ENCODE data around the gene DUSP5. TPM values are rescaled to one million over a fixed set of nuclear protein-coding genes. Genes with fewer than 3 reads are reported as not detected.

Gene DUSP5
- total RNA-seq, 2 experiments from 2014 or later = 64.3 to 66.2 TPM

- intact Hi-C loops (cut with DNase I, micrococcal nuclease) = loop anchor here (1.0 to 10.0 kb wide), 9 partner anchors 44 to 664 kb away; no protein-coding TSS in a partner anchor
- Histone ChIP-seq H3K4me1 (ENCODE audit: insufficient read depth, low read length) (no peaks in the 10 kb centered on the region), H3K9me3 (ENCODE audit: control insufficient read depth in 1 of 2, insufficient read depth in 1 of 2, low read length in 2 of 2) (no peaks in the 10 kb centered on the region), H3K4me3 (ENCODE audit: low read length) (no peak overlapping the region), H3K27ac (ENCODE audit: low read depth in 1 of 2, low read length in 2 of 2) (no peak overlapping the region), H3K36me3 (ENCODE audit: insufficient read depth, low read length) (no peaks in the 10 kb centered on the region), H3K27me3 (ENCODE audit: control insufficient read depth in 1 of 2, insufficient read depth in 2 of 2, low read length in 2 of 2) (peaks cover 0 to 3% of the 10 kb centered on the region in 2 experiments)
- Mint-ChIP-seq H3K4me3 (no peak overlapping the region), H3K27ac (no peak overlapping the region), H3K36me3 (ENCODE audit: low read depth) (no peaks in the 10 kb centered on the region), H3K27me3 (peaks cover 17% of the 10 kb centered on the region), H3K9me3 (no peaks in the 10 kb centered on the region), H3K4me1 (ENCODE audit: low read depth) (peaks cover 6% of the 10 kb centered on the region)
- no peak for ATAC-seq (ENCODE audit: poor library complexity)
- TF ChIP-seq CTCF (IDR thresholded peaks at IDR 0.05) = no peak
- DNase-seq = no peak
- POLR2A ChIA-PET = interaction anchor here (0.6 to 1.8 kb wide), 4 partner anchors 44 to 242 kb away, joined by 3 to 10 read pairs (median 4); partner anchors contain the start of gene SMNDC1
- CTCF ChIA-PET = interaction anchor here (0.8 to 2.1 kb wide), 6 partner anchors 48 to 245 kb away, joined by 3 to 21 read pairs (median 4); partner anchors contain the start of gene SMNDC1
These were observed 48.9 kb downstream of the DUSP5 start for GRCh38 chr10:110546499-110547110.

GRCh38 chr10:110547139-110547761 lies 49.5 kb downstream of the DUSP5 start:
- Mint-ChIP-seq H3K9me3 (no peaks in the 10 kb centered on the region), H3K4me1 (ENCODE audit: low read depth) (peaks cover 6% of the 10 kb centered on the region), H3K27me3 (peaks cover 21% of the 10 kb centered on the region), H3K27ac (no peak overlapping the region), H3K4me3 (no peak overlapping the region), H3K36me3 (ENCODE audit: low read depth) (no peaks in the 10 kb centered on the region)
- Histone ChIP-seq H3K27me3 (ENCODE audit: control insufficient read depth in 1 of 2, insufficient read depth in 2 of 2, low read length in 2 of 2) (peaks cover 0 to 10% of the 10 kb centered on the region in 2 experiments), H3K27ac (ENCODE audit: low read depth in 1 of 2, low read length in 2 of 2) (no peak overlapping the region), H3K4me1 (ENCODE audit: insufficient read depth, low read length) (no peaks in the 10 kb centered on the region), H3K36me3 (ENCODE audit: insufficient read depth, low read length) (no peaks in the 10 kb centered on the region), H3K9me3 (ENCODE audit: control insufficient read depth in 1 of 2, insufficient read depth in 1 of 2, low read length in 2 of 2) (no peaks in the 10 kb centered on the region), H3K4me3 (ENCODE audit: low read length) (no peak overlapping the region)
- DNase-seq (peak in 3 of 14 experiments; percentile 77 to 79 (median 78)), ATAC-seq (ENCODE audit: poor library complexity) (peak; percentile 80)
- intact Hi-C loops (cut with DNase I, micrococcal nuclease) = loop anchor here (1.0 to 10.0 kb wide), 9 partner anchors 45 to 665 kb away; no protein-coding TSS in a partner anchor
- ChIA-PET CTCF (interaction anchor here (0.8 to 2.1 kb wide), 6 partner anchors 48 to 246 kb away, joined by 3 to 21 read pairs (median 4); partner anchors contain the start of gene SMNDC1), POLR2A (interaction anchor here (0.6 to 3.3 kb wide), 5 partner anchors 44 to 243 kb away, joined by 3 to 11 read pairs (median 4); partner anchors contain the start of gene SMNDC1)
- TF ChIP-seq CTCF (IDR thresholded peaks at IDR 0.05) = peak; percentile 92

GRCh38 chr10:110548002-110548401 lies 50.3 kb downstream of the DUSP5 start:
- ChIA-PET CTCF (interaction anchor here (1.7 to 2.7 kb wide), 3 partner anchors 194 to 242 kb away, joined by 5 to 21 read pairs (median 10); partner anchors contain the start of gene SMNDC1), POLR2A (interaction anchor here (3.3 kb wide), 1 partner anchor 242 kb away, joined by 11 read pairs; the partner anchor contains the start of gene SMNDC1)
- Mint-ChIP-seq H3K27ac (no peak overlapping the region), H3K9me3 (no peaks in the 10 kb centered on the region), H3K4me1 (ENCODE audit: low read depth) (peaks cover 6% of the 10 kb centered on the region), H3K27me3 (peaks cover 21% of the 10 kb centered on the region), H3K36me3 (ENCODE audit: low read depth) (no peaks in the 10 kb centered on the region), H3K4me3 (no peak overlapping the region)
- Histone ChIP-seq H3K9me3 (ENCODE audit: control insufficient read depth in 1 of 2, insufficient read depth in 1 of 2, low read length in 2 of 2) (no peaks in the 10 kb centered on the region), H3K4me3 (ENCODE audit: low read length) (no peak overlapping the region), H3K27ac (ENCODE audit: low read depth in 1 of 2, low read length in 2 of 2) (no peak overlapping the region), H3K36me3 (ENCODE audit: insufficient read depth, low read length) (no peaks in the 10 kb centered on the region), H3K27me3 (ENCODE audit: control insufficient read depth in 1 of 2, insufficient read depth in 2 of 2, low read length in 2 of 2) (peaks cover 0 to 12% of the 10 kb centered on the region in 2 experiments), H3K4me1 (ENCODE audit: insufficient read depth, low read length) (no peaks in the 10 kb centered on the region)
- intact Hi-C loops (cut with DNase I, micrococcal nuclease) = loop anchor here (5.0 to 10.0 kb wide), 4 partner anchors 46 to 666 kb away; no protein-coding TSS in a partner anchor
- ATAC-seq (ENCODE audit: poor library complexity) (no peak), DNase-seq (no peak)
- TF ChIP-seq CTCF (IDR thresholded peaks at IDR 0.05) = no peak
